Measurements from ENCODE around the gene CRB2.

The CRB2 gene

GRCh38 chr9:123419721-123420591, 64.0 kb downstream of the CRB2 start:
- DNase-seq (ENCODE audit: low read depth), result no peak
- in situ Hi-C loops (cut with HindIII; ENCODE audit: low sequenced_read_pairs), result no loop called here
- TF ChIP-seq CTCF (IDR thresholded peaks at IDR 0.05; ENCODE audit: low read depth, low read length, missing control alignments), result no peak
- no peak overlapping the region for H3K4me3 ChIP-seq (ENCODE audit: low read depth, low read length)

GRCh38 chr9:123420592-123421111, 64.7 kb downstream of the CRB2 start:
- in situ Hi-C loops (cut with HindIII; ENCODE audit: low sequenced_read_pairs), result no loop called here
- TF ChIP-seq CTCF (IDR thresholded peaks at IDR 0.05; ENCODE audit: low read depth, low read length, missing control alignments), result no peak
- H3K4me3 ChIP-seq (ENCODE audit: low read depth, low read length), result no peak overlapping the region
- no peak for DNase-seq (ENCODE audit: low read depth)

GRCh38 chr9:123421186-123421585, 65.2 kb downstream of the CRB2 start:
- in situ Hi-C loops (cut with HindIII; ENCODE audit: low sequenced_read_pairs), result no loop called here
- DNase-seq (ENCODE audit: low read depth), result no peak
- TF ChIP-seq CTCF (IDR thresholded peaks at IDR 0.05; ENCODE audit: low read depth, low read length, missing control alignments), result no peak
- H3K4me3 ChIP-seq (ENCODE audit: low read depth, low read length), result no peak overlapping the region

GRCh38 chr9:123421801-123422455, 65.9 kb downstream of the CRB2 start:
- in situ Hi-C loops (cut with HindIII; ENCODE audit: low sequenced_read_pairs), result no loop called here
- no peak overlapping the region for H3K4me3 ChIP-seq (ENCODE audit: low read depth, low read length)
- no peak for DNase-seq (ENCODE audit: low read depth)
- TF ChIP-seq CTCF (IDR thresholded peaks at IDR 0.05; ENCODE audit: low read depth, low read length, missing control alignments), result no peak

- H3K4me3 ChIP-seq (ENCODE audit: low read depth, low read length), result no peak overlapping the region
- DNase-seq (ENCODE audit: low read depth), result no peak
- TF ChIP-seq CTCF (IDR thresholded peaks at IDR 0.05; ENCODE audit: low read depth, low read length, missing control alignments), result no peak
- in situ Hi-C loops (cut with HindIII; ENCODE audit: low sequenced_read_pairs), result no loop called here
Observed at GRCh38 chr9:123422635-123423310, 66.8 kb downstream of the CRB2 start.

- no peak overlapping the region for H3K4me3 ChIP-seq (ENCODE audit: low read depth, low read length)
- no peak for DNase-seq (ENCODE audit: low read depth)
- no peak for TF ChIP-seq CTCF (IDR thresholded peaks at IDR 0.05; ENCODE audit: low read depth, low read length, missing control alignments)
- in situ Hi-C loops (cut with HindIII; ENCODE audit: low sequenced_read_pairs), result no loop called here
Observed at GRCh38 chr9:123423311-123423640, 67.3 kb downstream of the CRB2 start.
